GM21515 (cell line): ENCODE measurements around the gene RSPH9.

Experiments
- ATAC-seq: cut with Tn5 transposase; IDR thresholded peaks from one replicate; pipeline ENCODE4 v1.9.1; 2021; ENCODE audit not compliant: unreplicated experiment

RSPH9 gene, protein sequence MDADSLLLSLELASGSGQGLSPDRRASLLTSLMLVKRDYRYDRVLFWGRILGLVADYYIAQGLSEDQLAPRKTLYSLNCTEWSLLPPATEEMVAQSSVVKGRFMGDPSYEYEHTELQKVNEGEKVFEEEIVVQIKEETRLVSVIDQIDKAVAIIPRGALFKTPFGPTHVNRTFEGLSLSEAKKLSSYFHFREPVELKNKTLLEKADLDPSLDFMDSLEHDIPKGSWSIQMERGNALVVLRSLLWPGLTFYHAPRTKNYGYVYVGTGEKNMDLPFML

DNA sequence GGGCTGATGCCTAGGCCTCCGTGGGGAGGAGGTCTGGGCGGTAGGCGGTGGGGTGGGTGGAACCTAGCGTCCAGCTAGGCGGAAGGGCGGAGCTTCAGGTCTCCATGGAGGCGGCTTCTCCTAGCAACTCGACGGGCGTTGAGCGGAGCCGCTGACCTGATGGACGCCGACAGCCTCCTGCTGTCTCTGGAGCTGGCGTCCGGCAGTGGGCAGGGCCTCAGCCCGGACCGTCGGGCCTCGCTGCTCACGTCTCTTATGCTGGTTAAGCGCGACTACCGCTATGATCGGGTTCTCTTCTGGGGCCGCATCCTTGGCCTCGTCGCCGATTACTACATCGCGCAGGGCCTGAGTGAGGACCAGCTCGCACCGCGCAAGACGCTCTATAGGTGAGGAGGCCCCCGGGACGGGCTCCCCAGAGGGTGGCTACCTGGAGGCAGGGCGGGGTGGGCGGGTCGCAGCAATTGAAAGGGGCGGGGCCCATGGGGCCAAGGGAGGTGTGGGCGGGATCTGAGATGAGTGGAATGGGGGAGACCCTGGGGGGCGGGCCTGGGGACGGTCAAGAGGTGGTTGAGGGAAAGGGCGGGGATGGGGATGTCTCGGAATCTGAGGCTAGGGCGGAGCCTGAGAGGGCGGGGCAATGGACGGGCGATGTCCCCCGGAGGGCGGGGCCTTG lies at the start of gene RSPH9:
RSPH9 (plus strand) TSS at position 97 of the 673 bp plus-strand sequence; CDS start at position 160, 63 bp downstream.
- no peak for ATAC-seq

DNA sequence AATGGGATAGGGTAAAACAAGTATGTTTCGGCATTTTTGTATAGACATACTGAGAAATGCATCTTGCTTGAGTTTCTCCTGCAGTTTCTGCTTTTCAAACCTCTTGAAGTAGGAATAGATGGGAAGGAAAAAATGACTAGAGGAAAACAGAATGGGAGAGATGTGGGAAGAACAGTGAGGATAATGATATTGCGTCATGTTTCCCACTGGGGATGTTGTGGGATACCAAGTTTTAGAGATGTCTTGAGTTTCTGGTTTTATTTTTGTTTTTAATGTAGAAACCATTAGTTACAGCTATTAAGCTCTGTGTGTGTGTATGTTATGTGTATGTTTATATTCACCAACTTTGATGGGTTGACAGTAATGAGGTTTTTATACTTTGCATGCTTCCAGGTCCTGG lies 44.2 kb upstream of the RSPH9 start:
- ATAC-seq = no peak

DNA sequence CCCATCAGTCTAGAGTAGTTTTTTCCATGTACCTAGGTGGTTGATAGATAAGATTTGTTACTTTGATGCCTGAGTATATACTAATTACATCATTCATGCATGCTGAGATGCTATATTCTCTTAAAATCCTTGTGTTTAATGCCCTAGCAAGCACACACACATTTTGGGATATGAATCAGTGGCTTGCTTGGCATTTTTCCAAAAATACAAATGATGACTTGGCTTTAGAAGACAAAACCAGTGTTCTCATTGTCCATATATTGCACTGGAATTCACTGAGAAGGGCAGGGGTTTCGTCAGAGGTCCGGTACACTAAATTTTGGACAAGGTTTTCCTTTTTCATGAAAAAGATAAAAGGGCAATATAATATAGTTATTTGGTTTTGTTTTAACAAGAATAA lies 40.7 kb upstream of the RSPH9 start:
- no peak for ATAC-seq

DNA sequence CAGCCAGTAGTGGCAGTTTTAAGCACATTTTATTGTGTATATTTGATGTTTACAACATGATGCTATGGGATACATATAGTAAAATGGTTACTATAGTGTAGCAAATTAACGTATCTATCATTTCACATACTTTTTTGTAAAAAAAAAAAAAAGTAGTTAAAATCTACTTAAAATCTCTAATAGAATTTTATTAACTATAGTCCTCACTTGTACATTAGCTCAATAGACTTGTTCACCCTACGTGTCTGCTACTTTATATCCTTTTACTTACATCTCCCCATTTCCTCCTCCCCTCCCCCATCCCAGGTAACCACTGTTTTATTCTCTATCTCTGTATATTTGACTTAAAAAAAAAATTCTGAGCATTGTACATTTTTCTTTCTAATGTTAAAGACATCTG lies 38.8 kb upstream of the RSPH9 start:
- ATAC-seq = no peak

DNA sequence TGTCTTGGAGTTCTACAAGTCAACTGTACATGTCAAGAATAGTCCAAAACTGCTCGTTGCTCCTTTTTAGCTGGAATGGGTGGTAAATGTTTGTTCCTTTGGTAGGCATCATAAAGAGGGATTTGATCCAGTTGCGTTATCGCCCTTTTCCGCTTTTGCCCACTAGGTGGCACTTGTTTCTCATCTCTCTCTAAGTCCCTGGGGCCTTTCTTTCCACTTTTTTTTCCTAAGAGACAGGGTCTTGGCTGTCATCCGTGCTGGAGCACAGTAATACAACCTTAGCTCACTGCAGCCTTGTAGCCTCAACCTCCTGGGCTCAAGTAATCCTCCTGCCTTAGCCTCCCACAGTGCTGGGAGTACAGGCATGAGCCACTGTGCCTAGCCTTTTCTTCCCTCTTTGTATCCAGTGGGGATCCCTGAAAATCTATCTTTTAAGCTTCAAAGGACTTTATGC lies 36.5 kb upstream of the RSPH9 start:
- ATAC-seq = no peak

DNA sequence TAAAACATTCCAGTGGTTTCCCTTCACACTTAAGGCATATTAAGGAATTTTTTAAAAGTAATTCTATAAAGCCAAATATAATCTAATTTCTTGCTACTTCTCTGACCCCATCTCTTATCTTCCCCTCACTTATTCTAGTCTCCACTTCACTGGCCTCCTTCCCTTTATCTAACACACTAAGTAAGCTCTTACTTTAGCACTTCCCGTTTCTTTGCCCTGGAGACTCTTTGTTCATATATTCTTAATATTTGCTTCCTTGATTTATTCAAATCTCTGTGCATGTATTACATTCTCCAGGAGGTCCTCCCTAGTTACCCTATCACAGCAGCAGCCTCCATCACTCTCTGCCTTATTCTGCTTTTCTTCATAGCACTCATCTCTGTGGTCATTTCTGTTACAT lies 36.0 kb upstream of the RSPH9 start:
- ATAC-seq = no peak

DNA sequence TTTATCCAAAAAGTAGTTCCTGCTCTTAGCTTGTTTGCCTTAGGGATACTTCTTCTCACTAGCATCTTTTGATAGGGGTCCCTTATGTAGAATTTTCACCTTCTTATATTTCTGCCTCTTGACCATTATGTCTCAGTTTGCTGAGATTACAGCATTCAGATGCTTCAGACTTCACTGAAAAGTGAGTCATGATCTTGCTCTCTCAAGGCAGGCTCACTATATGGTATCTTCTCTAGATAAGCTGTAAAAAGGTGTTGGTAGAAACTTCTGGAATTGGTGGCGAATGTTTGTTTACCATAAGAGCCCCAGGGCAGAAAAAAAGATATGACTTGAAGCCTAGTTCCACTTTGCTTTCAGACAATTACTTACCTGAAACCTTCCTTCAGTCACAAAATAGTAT lies 35.4 kb upstream of the RSPH9 start:
- no peak for ATAC-seq

DNA sequence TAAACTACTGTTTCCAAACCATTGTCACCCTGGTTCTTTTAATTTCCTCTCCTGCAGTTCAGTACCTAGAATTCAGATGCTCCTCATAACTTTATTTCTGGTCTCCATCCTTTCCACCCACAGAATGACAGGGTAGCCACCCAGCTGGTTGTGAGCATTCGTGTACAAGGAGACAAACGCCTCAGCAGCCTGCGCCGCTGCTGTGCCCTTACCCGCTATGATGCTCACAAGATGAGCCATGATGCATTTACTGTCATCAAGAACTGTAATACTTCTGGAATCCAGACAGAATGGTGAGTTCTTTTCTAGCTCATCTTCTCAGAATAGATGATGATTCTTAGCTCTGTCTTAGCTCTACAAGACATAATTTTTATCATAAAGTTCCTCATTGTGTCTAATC lies 34.4 kb upstream of the RSPH9 start:
- ATAC-seq = no peak

DNA sequence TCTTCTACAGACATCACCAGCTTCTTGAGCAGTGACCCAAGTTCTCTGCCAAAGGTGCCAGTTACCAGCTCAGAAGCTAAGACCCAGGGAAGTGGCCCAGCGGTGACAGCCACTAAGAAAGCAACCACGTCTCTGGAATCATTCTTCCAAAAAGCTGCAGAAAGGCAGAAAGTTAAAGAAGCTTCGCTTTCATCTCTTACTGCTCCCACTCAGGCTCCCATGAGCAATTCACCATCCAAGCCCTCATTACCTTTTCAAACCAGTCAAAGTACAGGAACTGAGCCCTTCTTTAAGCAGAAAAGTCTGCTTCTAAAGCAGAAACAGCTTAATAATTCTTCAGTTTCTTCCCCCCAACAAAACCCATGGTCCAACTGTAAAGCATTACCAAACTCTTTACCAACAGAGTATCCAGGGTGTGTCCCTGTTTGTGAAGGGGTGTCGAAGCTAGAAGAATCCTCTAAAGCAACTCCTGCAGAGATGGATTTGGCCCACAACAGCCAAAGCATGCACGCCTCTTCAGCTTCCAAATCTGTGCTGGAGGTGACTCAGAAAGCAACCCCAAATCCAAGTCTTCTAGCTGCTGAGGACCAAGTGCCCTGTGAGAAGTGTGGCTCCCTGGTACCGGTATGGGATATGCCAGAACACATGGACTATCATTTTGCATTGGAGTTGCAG lies 31.0 kb upstream of the RSPH9 start:
- ATAC-seq = no peak

DNA sequence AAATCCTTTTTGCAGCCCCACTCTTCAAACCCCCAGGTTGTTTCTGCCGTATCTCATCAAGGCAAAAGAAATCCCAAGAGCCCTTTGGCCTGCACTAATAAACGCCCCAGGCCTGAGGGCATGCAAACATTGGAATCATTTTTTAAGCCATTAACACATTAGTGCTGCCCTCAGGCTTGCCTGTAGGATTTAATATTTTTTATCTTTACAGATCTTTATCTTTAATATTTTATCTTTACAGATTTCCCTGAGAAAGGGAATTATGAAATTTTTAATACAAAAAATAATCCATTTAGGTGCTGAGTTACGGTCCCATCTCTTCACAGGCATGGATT lies 30.5 kb upstream of the RSPH9 start:
- ATAC-seq = no peak

DNA sequence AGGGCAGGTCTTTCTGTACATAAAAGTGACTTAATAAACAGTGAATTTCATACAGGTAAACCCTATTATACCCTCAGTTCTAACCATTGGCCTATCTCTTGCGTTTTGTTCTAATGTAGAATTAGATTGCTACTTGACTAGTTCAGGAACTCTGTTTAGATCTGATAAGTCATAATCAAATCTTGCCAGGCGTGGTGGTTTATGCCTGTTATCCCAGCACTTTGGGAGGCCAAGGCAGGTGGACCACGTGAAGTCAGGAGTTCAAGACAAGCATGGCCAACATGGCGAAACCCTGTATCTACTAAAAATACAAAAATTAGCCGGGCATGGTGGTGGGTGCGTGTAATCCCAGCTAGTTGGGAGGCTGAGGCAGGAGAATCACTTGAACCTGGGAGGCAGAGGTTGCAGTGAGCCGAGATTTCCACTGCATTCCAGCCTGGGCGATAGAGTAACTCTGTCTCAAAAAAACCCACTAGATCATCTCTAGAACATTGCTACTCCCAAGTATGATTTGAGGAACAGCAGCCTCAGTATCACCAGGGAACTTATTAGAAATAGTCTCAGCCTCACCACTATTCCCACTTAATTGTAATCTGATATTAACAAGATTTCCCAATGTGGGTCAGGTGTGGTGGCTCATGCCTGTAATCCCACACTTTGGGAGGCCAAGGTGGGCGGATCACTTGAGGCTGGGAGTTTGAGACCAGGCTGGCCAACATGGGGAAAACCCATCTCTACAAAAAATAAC lies 27.9 kb upstream of the RSPH9 start:
- ATAC-seq = no peak

DNA sequence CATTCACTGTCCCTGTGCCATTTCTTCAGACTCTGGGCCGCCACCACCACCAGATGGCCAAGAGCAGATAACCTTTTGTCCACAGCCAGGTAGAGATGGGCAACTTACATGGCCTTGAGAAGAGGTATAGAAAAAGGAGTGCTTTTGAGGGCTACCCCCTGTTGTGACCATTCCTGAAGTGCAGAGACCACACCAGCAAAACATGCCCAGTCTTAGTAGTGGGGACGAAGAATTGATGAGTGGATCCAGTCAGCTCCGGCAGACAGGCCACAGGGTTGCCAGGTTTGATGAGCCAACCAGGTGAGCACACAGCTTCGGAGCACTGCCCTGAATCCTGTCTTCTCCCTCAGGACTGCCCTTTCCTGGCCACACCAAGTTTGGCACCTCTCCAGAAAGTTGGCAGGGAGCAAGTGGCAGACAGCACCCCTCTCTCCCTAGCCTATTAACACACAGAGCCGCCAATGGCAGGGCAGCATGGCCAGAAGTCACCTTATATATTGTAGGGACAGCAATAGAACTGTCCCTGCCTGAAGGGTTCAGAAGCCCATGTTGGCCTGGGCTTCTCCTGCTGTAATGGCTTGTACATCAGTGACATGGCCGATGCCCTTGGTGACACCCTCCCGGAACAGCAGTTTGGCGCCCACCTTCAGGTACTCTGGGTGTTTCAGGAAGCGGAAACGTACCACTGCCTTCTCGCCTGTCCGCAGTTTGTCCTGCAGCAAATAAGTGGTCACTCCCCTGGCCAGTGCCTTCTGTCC lies 23.6 kb upstream of the RSPH9 start:
- ATAC-seq = no peak

DNA sequence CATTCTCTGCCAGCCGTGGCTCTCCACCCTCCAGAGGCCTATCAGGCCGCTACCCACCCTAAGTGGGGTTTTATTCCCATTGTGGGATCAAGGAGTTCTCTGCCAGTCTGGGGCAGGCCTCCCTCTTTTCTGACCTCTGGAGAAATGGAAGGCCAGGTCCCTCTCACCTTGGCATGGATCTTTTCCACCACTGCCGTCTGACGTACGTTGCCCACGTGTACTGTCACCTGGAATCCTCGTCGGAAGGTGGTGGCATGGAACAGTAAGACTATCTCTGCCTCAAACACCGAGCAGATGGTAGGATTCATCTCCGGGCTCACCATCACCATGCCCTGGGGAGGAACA lies 23.0 kb upstream of the RSPH9 start:
- ATAC-seq = no peak

DNA sequence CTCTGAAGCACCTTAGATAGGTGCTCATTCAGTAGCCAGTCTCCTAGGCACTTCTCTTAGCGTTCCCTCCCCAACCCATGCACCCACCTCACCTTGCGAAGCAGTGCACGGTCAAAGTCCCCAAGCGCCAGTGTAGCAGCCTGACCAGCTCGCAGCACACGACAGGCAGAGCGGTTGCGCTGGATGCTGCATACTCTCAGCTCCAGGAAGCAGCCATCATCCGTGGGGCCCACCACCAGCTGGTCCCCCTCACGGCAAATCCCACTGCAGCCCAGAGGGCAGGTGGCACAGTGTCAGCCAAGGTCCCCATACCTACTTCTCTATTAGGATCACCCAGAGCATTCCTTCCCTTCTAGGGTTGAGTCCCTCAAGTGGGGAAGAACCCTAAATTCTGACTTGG lies 22.3 kb upstream of the RSPH9 start:
- ATAC-seq = no peak

DNA sequence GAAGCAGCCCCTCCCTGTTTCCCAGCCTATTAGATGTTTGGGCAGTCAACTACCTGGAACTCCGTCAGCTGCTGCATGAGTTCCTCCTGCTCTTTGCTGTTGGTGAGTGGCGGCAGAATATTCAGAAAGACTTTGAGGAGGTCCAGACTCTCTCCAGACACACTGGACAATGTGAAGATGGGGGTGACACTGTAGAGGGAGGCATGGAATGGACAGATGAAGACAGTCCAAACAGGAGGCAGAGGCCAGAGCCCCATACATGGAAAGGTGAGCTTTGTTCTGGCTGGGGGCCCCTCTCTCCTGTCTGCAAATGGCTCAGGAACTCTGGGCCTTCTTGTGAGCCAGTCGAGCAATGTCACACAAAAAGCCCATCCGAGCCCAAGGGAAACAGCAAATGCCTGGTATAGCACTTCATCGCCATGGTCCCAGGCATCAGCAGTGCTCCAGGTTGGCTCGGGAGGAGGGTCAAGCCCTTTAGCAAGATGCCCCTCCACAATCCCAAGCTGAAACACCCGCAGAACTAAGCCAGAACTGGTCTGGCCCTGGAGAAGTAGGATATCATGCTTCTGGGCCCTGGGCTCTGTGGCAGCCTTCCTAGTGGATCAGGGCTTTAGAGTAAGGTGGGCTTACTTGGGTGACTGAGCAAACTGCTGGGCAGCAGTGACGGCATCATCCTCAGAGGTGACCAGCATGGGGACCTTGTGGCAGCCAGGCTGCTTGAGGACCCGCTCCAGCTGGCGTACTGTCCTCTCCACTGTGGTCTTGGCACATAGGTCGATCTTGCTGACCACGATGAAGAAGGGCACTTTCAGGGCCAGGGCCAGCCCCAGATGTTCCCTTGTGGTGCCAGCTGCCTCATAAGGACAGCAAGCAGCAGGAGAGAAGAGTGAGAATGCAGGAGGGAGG lies 20.7 kb upstream of the RSPH9 start:
- ATAC-seq = no peak

DNA sequence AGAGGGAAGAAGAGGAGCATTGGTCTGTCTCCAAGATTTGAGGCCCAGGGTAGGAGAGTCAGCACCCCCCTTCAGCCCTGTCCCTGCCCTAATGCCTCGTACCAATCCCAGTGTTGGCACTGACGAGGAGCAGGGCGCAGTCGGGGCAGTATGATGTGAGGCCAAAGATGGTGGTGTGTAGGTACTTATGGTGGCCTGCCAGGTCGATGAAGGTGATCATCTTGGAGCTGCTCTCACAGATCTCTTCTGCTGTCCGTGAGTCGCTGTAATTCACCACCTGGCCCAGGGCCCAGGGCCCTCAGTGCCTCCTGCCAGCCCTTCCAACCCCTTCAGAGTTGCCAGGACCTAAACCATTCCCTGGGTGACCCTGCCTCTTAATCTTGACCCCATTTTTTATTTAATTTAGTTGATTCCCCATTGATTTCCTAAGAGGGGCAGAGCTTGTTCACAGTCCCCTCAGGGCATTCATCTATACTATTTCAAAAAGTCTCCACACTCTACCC lies 20.0 kb upstream of the RSPH9 start:
- ATAC-seq = no peak

DNA sequence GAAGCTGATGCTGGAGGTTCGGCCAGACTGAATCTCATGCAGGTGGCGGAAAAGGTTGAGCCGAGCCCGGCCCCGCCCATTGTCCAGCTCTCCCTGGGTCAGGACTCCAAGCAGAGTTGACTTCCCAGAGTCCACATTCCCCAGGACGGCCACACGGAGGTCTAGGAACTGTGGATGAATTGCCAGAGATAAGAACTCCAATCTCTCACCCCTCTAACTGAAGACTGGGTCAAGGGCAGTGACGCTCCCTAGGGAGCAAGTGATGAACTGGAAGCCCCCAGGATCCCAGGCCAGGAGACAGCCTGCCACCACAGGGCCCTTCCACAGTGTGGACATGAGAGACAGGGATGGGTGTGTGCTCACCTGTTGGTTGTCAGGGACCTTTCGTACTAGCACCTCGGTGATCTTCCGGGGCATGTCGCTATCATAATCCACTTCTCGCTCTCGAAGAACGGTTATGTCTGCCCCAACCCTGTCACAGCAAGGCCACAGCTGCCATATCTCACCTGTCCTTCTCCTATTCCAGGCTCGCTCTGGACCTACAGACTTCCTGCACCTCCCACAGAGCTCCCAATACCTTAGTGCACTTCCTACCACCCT lies 19.3 kb upstream of the RSPH9 start:
- no peak for ATAC-seq

DNA sequence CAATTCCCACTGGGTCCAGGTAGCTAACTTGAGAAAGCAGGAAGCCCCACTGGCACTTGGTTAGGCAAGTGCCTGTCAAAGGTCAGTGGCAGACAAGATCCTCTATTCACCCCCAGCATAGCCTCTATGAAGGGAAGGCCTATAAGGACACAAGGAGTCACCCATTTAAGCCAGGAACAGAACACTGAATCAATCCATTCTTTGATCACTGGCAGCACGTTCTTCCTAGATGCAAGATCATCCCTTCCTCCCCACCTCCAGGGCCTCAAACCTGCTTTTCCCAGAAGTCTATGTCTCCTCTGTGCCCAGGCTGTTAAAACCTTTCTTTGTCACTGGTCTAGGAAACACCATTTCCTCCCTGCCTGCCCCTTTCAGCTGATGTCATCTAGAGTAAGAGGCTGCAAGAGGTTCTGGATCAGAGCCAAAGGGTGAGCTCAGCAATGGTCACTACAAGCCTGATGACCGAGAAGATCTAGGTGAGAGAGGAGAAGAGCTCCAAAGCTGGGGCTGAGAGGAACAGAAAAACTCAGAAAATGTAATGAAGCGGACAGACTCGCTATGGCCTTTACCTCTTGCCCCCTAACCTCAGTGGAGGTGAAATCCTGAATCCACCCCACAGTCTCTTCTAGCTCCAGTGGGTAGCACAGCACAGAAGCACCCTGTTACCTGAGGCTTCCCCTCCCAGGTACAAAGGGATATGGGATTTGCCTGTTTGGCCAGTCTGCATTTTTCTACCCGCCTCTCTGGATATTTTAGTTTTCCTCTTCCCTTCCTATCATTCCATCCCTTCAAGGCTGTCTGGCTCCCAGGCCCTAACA lies 17.6 kb upstream of the RSPH9 start:
- no peak for ATAC-seq
